Measurements from ENCODE around the gene GPR4. TPM values are rescaled to one million over a fixed set of nuclear protein-coding genes. Genes with fewer than 3 reads are reported as not detected.

GPR4 gene
- total RNA-seq, 1 experiment from 2014 or later, result 3.1 TPM

GRCh38 chr19:45560038-45560437 lies 42.0 kb downstream of the GPR4 start:
- H3K79me2 ChIP-seq (ENCODE audit: low read length), result peaks cover 16% of the 10 kb centered on the region
- no peaks in the 10 kb centered on the region for H4K20me1 ChIP-seq (ENCODE audit: low read length)
- H3K9me3 ChIP-seq (ENCODE audit: low read length), result no peaks in the 10 kb centered on the region
- no peak for ATAC-seq
- TF ChIP-seq EZH2phosphoT487 (IDR thresholded peaks at IDR 0.05; ENCODE audit: borderline replicate concordance, low read length) (no peak), CTCF (conservative IDR thresholded peaks at IDR 0.05; ENCODE audit: low read depth, low read length) (no peak), EZH2 (IDR thresholded peaks at IDR 0.05; ENCODE audit: low read length, unreplicated experiment) (no peak)
- H2AFZ ChIP-seq (ENCODE audit: low read length), result no peak overlapping the region
- H3K9me2 ChIP-seq (replicated peaks; ENCODE audit: low read length), result no peaks in the 10 kb centered on the region
- intact Hi-C loops (cut with micrococcal nuclease), result no loop called here
- H3F3A ChIP-seq (ENCODE audit: low read length, unreplicated experiment), result no peaks in the 10 kb centered on the region
- DNase-seq, result no peak
- no TSS peak for BruUV-seq (replicated peaks)
- no peak overlapping the region for H3K4me3 ChIP-seq (ENCODE audit: low read length)
- ChIA-PET POLR2A (ENCODE audit: unreplicated experiment) (no interaction called here), CTCF (no interaction called here)
- no peaks in the 10 kb centered on the region for H3K36me3 ChIP-seq (ENCODE audit: low read depth, low read length)
- H3K4me1 ChIP-seq (ENCODE audit: insufficient read depth, low read length), result peaks cover 5% of the 10 kb centered on the region; the same call in 1 of the 2 replicates
- no peaks in the 10 kb centered on the region for H3K27me3 ChIP-seq (ENCODE audit: low read length)
- H3K27ac ChIP-seq (ENCODE audit: low read length), result no peak overlapping the region
- no peak overlapping the region for H3K4me2 ChIP-seq (ENCODE audit: low read length)
- no peak overlapping the region for H3K9ac ChIP-seq (ENCODE audit: low read length)

GRCh38 chr19:45558399-45558878 lies 43.6 kb downstream of the GPR4 start:
- Histone ChIP-seq H3K79me2 (ENCODE audit: low read length) (peaks cover 9% of the 10 kb centered on the region; the same call in 1 of the 2 replicates), H3F3A (ENCODE audit: low read length, unreplicated experiment) (no peaks in the 10 kb centered on the region), H3K27me3 (ENCODE audit: low read length) (no peaks in the 10 kb centered on the region), H3K36me3 (ENCODE audit: low read depth, low read length) (no peaks in the 10 kb centered on the region), H3K4me1 (ENCODE audit: insufficient read depth, low read length) (peaks cover 5% of the 10 kb centered on the region; the same call in 1 of the 2 replicates), H2AFZ (ENCODE audit: low read length) (no peak overlapping the region), H3K4me3 (ENCODE audit: low read length) (no peak overlapping the region), H3K4me2 (ENCODE audit: low read length) (no peak overlapping the region), H3K9me2 (replicated peaks; ENCODE audit: low read length) (no peaks in the 10 kb centered on the region), H3K27ac (ENCODE audit: low read length) (no peak overlapping the region), H3K9ac (ENCODE audit: low read length) (no peak overlapping the region), H3K9me3 (ENCODE audit: low read length) (no peaks in the 10 kb centered on the region), H4K20me1 (ENCODE audit: low read length) (no peaks in the 10 kb centered on the region)
- intact Hi-C loops (cut with micrococcal nuclease), result no loop called here
- TF ChIP-seq CTCF (conservative IDR thresholded peaks at IDR 0.05; ENCODE audit: low read depth, low read length) (peak; percentile 84), EZH2phosphoT487 (IDR thresholded peaks at IDR 0.05; ENCODE audit: borderline replicate concordance, low read length) (no peak)
- peak; percentile 92 for ATAC-seq
- DNase-seq, result peak; percentile 67
- no TSS peak for BruUV-seq (replicated peaks)
- ChIA-PET CTCF (interaction anchor here (0.5 to 1.0 kb wide), 12 partner anchors 10 to 110 kb away, joined by 3 to 8 read pairs (median 4); no protein-coding TSS in a partner anchor), POLR2A (ENCODE audit: unreplicated experiment) (no interaction called here)

GRCh38 chr19:45556835-45557234 lies 45.2 kb downstream of the GPR4 start:
- no TSS peak for BruUV-seq (replicated peaks)
- Histone ChIP-seq H3K9me2 (replicated peaks; ENCODE audit: low read length) (no peaks in the 10 kb centered on the region), H3F3A (ENCODE audit: low read length, unreplicated experiment) (no peaks in the 10 kb centered on the region), H3K27ac (ENCODE audit: low read length) (no peak overlapping the region), H4K20me1 (ENCODE audit: low read length) (no peaks in the 10 kb centered on the region), H3K9me3 (ENCODE audit: low read length) (no peaks in the 10 kb centered on the region), H3K79me2 (ENCODE audit: low read length) (peaks cover 9% of the 10 kb centered on the region; the same call in 1 of the 2 replicates), H3K4me1 (ENCODE audit: insufficient read depth, low read length) (no peaks in the 10 kb centered on the region), H3K36me3 (ENCODE audit: low read depth, low read length) (no peaks in the 10 kb centered on the region), H3K9ac (ENCODE audit: low read length) (no peak overlapping the region), H3K4me3 (ENCODE audit: low read length) (no peak overlapping the region), H3K27me3 (ENCODE audit: low read length) (no peaks in the 10 kb centered on the region), H2AFZ (ENCODE audit: low read length) (no peak overlapping the region), H3K4me2 (ENCODE audit: low read length) (no peak overlapping the region)
- TF ChIP-seq EZH2phosphoT487 (IDR thresholded peaks at IDR 0.05; ENCODE audit: borderline replicate concordance, low read length) (no peak), CTCF (conservative IDR thresholded peaks at IDR 0.05; ENCODE audit: low read depth, low read length) (no peak), EZH2 (IDR thresholded peaks at IDR 0.05; ENCODE audit: low read length, unreplicated experiment) (no peak)
- ChIA-PET POLR2A (ENCODE audit: unreplicated experiment) (no interaction called here), CTCF (no interaction called here)
- DNase-seq (no peak), ATAC-seq (no peak)
- intact Hi-C loops (cut with micrococcal nuclease), result no loop called here
